Activated T-helper 9 cell treated with anti-CD3 and anti-CD28 coated beads, Interleukin-2, amount 50 U/mL, for 16 hours (primary cell): ENCODE data around the gene VPS13A.
"Not testable (repeated sequence)": the region's sequence is repeated elsewhere in the genome, so short reads cannot be mapped to it uniquely, and the experiment has no call there.

Source experiments
- DNase-seq: peaks from one replicate; pipeline ENCODE4 v3.0.0-alpha.2; 2020; ENCODE audit warnings: low read depth

Gene VPS13A

GRCh38 chr9:77188242-77188641 lies 10.9 kb downstream of the VPS13A start:
- no peak for DNase-seq

GRCh38 chr9:77194423-77194822 lies 17.1 kb downstream of the VPS13A start:
- DNase-seq = no peak

GRCh38 chr9:77210116-77210515 lies 32.8 kb downstream of the VPS13A start:
- no peak for DNase-seq

GRCh38 chr9:77211561-77211960 lies 34.2 kb downstream of the VPS13A start:
- no peak for DNase-seq

- DNase-seq = no peak
Measured at GRCh38 chr9:77212801-77213200, 35.5 kb downstream of the VPS13A start.

- DNase-seq = no peak
Measured at GRCh38 chr9:77215874-77216273, 38.5 kb downstream of the VPS13A start.

GRCh38 chr9:77218612-77219011 lies 41.3 kb downstream of the VPS13A start:
- no peak for DNase-seq

- no peak for DNase-seq
Measured at GRCh38 chr9:77221431-77221830, 44.1 kb downstream of the VPS13A start.

GRCh38 chr9:77224746-77225312 lies 47.5 kb downstream of the VPS13A start:
- DNase-seq = no peak

GRCh38 chr9:77236693-77237092 lies 59.4 kb downstream of the VPS13A start:
- no peak for DNase-seq

GRCh38 chr9:77237896-77238295 lies 60.6 kb downstream of the VPS13A start:
- no peak for DNase-seq

GRCh38 chr9:77251050-77251449 lies 73.7 kb downstream of the VPS13A start:
- no peak for DNase-seq

- DNase-seq = no peak
Measured at GRCh38 chr9:77257275-77257674, 79.9 kb downstream of the VPS13A start.

- DNase-seq = no peak
Measured at GRCh38 chr9:77261605-77262004, 84.3 kb downstream of the VPS13A start.

- not testable (repeated sequence) for DNase-seq
Measured at GRCh38 chr9:77267762-77268161, 90.4 kb downstream of the VPS13A start.

- no peak for DNase-seq
Measured at GRCh38 chr9:77271023-77271690, 93.8 kb downstream of the VPS13A start.

- DNase-seq = no peak
Measured at GRCh38 chr9:77276799-77277198, 99.5 kb downstream of the VPS13A start.

GRCh38 chr9:77277719-77278118 lies 100.4 kb downstream of the VPS13A start:
- DNase-seq = no peak

GRCh38 chr9:77283991-77284390 lies 106.7 kb downstream of the VPS13A start:
- no peak for DNase-seq

- DNase-seq = no peak
Measured at GRCh38 chr9:77284616-77285015, 107.3 kb downstream of the VPS13A start.

GRCh38 chr9:77290373-77290772 lies 113.0 kb downstream of the VPS13A start:
- no peak for DNase-seq

GRCh38 chr9:77291714-77292113 lies 114.4 kb downstream of the VPS13A start:
- no peak for DNase-seq

GRCh38 chr9:77293949-77294348 lies 116.6 kb downstream of the VPS13A start:
- DNase-seq = no peak

- no peak for DNase-seq
Measured at GRCh38 chr9:77304543-77304942, 127.2 kb downstream of the VPS13A start.
